Kidney tubule cell (primary cell): Measurements from ENCODE around the gene C1orf210.

ENCODE experiments used
- DNase-seq: peaks from one replicate; pipeline ENCODE4 v3.0.0-alpha.2; 2018; ENCODE audit warnings: low spot score

C1orf210 gene

DNA sequence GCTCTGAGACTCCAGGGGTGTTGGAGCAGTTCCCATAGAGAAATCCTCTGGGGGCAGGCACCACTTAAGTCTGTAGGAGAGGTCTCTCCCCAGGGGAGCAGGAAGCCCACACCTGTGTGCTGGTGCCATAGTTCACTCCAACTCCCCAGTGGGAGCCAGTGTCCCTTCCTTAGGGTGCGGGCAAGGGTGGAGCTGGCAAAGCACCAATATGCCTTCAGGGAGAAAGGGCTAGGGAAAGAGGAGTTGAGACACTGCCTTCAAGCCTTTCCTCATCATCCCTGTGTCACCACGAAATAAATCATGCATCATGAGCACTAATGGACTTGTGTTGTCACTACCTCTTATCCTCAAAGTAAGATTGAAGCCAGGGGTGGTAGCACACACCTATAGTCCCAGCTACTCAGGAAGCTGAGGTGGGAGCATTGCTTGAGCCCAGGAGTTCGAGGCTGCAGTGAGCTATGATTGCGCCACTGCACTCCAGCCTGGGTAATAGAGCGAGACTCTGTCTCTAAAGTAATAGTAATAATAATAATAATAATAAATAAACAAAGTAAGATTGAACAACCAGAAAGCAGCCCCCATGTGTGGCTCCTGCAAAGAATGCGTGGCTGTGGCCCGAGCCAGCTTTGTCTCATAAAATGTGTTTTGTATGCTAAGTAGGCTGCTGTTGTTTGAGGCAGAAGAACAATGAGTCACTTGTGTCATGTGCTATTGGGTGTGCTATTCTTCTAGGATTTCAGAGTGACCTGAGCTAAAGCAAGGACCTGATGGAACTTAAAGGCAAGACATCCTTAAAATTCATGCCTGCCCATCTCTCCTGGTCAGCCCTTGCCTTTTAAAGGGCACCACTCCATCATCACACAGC, 8.7 kb upstream of the C1orf210 start:
- DNase-seq: peak; percentile 62

DNA sequence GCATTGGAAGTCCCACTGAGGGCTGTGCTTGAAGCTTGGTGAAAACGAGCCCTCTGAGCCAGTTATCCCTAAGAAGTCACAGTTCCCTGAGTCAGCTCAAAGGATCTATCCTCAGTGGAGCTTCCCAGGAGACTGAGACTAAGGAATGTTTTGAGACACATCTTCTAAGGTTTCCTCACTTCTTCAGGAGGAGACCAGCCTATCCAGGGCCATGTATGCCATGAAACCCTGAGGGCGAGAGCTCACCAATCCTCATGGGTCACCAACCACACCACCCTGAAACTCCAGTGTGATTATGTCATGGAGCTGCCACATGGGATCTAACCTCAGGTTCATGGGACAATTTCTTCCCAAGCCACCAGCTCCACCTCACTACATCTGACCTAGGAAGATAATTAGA, 7.8 kb upstream of the C1orf210 start:
- DNase-seq: peak; percentile 35

DNA sequence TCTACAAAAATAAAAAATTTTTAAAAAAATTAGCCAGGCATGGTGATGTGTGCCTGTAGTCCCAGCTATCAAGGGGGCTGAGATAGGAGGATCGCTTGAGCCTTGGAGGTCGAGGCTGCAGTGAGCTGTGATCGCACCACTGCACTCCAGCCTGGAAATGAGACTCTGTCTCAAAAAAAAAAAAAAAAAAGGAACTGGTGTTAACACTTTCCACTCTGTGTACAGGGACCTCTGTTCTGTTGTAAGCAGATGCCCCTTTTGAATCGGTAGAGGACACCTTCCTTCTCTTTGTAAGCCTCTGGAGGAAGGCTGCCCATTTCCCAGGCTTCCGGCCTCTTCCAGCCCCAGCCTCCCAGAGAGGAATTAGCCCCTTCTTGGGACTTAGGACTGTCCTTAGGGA, 7.3 kb upstream of the C1orf210 start:
- DNase-seq: no peak

DNA sequence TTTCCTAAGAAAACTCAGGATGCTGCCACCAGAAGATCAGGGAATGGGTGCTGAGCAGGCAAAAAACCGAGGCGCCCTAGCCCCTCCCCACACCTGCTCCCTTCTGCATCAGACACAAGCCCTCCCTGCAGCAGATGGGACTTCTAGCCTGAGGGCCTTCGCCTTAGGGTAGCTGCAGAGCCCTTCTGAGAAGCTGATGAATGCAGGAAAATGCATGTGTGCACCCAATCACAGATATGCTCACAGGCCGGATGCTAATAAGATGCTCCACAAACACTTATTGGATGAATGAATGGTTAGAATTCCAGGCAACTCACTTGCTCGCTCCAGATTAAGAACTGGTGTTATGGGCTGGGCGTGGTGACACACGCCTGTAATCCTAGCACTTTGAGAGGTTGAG, 6.8 kb upstream of the C1orf210 start:
- no peak for DNase-seq

DNA sequence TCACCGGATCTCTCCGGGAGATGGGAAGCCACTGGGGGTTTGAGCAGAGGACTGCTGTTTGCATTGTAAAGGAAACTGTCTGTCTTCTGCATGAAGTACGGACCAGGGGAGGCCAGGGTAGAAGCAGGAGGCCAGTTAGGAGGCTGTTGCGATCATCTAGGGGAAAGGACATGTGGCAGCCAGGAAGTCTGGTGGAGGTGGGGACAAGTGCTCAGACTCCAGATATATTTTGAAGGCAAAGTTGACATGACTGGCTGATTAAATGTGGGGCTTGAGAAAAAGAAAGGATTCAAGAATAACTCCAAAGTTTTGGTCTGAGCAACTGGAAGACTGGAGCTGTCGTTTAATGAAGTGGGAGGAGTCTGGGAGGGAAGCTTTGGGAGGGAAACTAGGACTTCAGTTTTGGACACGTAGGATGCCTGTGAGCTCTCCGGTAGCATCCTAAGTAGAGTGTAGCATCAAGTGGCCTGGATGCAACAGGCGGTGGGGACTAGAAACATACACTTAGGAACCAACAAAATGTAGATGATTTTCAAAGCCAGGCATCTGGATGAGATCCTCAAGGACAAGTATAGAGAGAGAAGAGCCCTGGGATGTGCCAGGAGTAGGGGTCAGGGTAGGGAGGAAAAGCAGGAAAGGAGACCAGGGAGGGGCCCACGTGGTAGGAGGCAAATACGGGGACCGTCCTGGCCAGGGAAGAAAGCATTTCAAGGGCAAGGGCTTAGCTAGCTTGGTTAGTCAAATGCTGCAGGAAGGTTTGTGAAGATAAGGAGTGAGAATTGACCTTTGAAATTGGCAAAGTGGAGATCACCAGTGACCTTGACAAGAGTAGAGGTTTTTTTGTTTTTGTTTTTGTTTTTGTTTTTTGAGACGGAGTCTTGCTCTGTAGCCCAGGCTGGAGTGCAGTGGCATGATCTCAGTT, 3.7 kb upstream of the C1orf210 start:
- no peak for DNase-seq

DNA sequence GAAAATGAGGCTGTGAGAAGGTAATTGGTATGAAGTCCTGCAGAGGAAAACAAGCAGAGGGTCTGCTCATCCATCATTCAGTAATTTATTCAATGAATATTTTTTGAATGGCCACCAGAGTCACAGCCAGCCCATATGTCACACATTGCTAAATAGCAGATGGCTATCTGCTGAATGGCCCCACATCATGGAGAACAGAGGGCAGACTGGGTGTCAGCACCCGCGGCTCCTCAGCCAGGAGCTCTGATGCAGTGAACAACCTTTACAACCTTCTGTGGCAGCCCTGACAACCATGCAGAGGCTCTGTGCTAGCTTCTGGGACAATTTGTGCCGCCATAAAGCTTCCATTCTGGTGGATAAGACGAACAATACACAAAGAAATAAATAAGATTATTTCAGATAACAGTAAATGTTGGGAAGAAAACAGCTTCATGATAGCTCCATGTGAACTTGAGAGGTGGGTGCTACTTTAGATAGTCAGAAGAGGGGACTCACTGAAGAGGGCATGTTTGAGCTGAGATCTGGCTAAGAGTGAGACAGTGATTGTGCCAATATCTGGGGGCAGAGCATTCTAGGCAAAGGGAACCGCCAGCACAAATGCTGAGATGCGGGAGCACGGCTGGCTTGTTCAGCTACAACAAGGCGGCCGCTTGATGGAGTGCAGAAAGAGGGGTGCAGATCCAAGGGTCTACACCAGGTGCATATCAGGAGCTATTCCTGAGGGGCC, 2.8 kb upstream of the C1orf210 start:
- no peak for DNase-seq

DNA sequence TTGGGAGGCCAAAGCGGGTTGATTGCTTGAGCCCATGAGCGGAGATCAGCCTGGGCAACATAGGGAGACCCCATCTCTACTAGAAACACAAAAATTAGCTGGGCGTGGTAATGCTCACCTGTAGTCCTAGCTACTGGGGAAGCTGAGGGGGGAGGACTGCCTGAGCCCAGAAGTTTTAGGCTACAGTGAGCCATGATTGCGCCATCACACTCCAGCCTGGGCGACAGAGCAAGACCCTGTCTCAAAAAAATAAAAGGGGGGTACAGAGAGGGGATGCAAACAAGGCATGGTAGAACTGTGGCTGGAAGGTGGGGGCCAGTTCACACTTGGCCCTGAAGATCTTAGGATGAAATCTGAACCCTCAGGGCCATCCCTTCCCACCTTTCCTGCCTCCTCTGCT, 1.2 kb upstream of the C1orf210 start:
- DNase-seq: no peak

DNA sequence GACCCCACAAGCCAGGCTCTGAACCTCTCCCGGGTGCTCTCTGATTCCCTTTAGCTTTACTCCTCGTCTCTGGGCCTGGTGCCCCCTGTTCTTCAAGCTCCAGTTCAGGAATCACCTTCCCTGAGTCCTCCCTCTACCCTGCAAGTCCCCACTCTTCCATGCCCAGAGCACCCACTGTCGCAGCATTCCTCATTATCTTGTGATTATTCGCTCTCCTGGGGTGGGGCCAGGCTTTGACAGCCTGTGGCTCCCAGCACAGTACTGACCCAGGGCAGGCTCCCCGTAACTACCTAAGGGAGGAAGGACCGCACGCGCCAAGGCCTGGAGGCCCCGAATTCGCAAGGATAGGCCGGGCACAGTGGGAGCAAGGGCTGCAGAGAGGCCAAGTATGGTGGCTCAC, 734 bp upstream of the C1orf210 start:
- DNase-seq: no peak

DNA sequence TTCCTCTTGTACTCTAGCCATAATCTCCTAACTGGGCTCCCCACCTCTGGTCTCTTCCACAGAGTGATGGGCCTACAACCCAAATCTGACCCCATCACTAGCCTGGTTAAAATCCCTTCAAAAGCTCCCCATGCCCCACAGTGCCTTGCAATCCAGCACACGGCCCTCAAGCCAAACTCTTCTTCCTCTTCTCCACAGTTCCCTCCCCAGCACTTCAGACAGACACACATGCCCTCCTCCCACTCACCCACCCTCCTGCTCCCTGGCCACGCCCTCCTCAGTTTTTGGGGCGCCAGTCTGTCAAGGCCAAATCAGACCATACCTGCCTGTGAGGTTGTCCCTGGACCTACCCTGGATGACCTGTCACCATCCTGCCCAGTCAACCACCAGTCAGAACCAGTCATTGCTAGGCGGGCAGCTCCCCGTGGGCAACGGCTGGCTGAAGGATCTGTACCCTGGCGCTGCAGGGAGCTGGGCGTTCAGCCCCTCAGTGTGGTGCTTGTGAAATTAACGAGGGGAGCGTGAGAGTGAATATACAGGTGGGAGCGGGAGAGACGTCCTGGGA, 753 bp downstream of the C1orf210 start:
- DNase-seq: no peak

DNA sequence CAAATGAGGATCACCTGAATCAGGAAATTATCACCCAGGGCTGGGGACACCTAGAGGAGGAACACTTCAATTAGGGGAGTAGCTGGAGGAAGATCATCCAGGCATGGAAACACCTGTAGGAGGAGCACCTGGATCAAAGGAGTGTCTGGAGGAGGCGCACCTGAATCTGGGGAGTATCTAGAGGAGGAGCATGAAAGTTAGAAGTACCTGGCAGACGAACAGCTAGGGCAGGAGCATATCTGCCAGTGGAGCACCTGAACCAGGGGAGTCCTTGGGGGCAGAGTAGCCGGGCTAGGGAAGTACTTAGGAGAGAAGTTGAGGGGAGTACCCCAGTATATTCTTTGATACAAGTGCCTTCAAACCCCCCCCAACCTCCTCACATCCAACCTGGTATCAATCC, 1.3 kb downstream of the C1orf210 start:
- no peak for DNase-seq

DNA sequence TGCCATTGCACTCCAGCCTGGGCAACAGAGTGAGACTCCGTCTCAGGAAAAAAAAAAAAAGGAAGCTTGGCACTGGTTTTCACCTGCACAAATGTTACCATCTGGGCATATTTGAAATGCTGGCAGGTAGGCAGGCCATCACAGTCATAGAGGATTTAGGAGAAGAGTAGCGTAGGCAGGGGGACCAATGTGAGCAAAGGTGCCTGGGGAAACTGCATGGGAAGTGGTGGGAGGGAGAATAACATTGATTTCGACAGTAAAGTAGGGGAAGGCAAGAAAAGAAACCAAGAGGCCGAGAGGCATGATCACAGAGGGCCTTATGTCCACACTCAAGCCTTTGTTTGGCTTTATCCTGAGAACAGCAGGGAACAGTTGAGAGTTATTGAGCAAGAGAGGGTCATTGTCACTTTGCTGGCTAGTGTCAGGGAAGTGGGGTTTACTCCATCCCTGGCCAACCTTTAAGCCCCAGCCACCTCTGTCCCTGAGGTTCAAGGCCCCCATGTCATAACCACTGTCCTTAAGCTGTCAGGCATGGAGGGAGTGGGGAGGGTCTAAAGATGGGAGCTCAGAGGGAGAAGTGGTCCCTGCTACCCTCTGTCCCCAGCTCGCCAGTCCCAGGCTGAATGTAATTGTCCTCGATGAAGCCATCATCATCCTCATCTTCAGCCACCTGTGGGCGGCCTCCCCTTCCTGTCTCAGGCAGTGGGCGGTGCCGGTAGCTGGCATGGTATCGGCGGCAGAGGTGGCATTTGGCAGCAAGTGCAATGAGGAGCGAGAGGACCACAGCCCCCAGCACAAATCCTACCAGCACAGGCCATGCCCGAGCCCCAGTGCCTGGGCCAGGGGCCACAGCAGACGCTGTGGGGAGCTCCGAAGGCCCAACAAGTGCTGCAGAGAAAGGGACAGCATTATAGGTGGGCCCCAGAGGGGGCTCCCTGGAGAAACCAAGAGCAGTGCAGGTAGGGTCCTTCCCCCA, 2.9 kb downstream of the C1orf210 start:
- DNase-seq: no peak

DNA sequence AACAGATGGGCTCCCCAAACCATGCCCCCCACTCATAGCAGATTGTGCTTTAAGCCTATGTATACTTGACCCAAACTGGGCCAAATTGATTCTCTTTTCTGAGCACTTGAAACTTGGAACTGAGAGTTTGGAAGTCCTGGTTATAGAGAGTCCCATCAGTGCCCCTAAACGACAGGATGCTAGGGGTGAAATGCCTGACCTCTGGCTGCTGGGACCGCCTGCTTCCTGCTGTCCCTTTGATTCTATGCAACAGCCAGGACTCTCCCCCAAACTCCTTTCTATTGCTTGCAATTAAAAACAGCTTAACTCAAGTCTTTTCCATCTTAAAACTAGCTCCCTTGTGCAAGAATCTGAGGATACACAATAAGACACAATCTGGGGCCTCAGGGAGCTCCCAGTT, 4.7 kb downstream of the C1orf210 start:
- no peak for DNase-seq

DNA sequence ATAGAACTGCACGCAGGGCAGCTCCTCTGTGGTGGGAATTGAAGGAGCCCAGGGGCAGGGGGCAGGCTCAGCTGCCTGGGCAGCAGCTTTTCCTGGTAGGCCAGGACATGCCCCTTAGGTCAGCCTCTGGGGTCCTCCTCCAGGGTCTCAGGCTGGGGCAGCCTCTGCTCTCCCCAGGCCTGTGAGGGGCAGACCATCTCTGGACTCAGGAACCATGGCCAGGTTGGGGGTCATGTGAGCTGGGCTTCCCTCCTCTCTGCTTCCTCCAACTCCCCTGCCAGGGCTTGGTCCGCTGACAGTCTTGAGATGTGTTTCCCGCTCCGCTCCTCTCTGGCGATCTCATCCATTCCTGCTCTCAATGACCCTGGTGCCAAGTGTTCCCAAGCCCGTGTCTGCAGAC, 5.7 kb downstream of the C1orf210 start:
- DNase-seq: no peak

DNA sequence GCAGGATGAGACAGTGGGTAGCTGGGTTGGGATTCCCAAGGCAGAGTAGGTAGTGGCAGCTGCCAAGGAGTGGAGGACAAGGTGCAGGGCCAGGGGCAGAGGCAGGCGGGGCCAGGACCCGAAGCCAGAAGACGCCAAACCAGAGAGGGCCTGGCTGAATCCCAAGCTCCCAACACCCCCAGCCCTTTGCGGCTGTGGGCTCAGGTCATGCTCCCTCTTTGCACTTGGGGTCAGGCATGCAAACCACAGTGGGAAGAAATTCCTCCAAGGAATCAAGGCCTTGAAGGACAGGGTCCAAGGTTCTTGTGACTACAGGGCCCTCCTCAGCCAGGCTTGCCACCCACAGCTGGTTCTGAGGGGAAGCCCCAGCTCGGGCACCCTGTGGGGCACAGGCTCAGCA, 6.2 kb downstream of the C1orf210 start:
- DNase-seq: no peak

DNA sequence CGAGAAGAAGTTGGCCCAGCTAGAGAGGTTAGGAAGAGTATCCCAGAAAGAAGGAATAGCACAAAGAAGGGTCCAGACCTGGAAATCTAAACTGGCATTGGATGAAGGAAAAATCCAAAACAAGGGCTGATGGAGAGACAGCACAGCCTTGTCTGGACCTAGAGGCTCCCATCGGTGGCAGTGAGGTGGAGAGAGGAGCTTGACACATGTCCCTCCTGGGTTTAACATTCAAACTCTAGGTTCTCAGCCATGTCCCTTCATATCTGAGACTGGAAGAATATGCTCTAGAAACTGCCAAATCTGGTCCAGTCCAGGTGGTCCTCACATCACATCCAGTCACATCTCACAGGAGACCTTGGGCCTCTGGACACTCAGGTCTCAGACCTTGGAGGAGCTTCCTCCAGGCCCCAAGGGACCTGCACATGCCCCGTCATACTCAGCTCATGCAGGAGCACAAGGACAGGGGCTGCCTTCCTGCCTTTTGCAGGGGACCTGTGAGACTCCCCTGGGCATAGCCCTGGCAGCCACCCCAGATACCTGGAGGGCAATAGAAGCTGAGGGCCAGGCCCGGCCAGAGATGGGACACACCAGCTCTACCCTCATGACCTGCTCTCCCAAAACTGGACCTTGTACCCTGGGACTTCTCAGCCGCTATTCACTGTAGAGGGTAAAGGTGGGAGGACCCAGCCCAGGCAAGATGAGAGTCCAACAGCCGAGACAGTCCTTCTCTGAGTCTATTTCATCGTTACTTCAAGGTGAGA, 8.1 kb downstream of the C1orf210 start:
- DNase-seq: no peak

DNA sequence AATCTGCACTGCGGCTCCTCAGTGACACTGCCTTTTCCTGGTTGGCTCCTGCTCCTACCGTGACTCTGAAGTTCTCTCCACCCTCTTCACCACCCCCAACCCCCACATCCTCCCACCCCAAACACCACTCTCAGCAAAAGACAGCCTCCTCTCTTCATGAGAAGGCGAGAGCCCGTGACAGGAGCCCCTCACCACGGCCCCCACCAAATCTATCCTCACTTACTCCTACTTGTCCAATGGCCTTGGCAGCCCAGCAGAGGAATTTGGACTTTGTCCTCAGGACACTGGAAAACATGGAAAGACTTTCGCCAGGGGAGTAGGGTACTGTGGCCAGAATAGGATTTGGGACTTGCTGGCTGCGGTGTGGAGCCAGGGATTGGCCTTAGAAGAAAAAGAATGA, 8.7 kb downstream of the C1orf210 start:
- DNase-seq: no peak

DNA sequence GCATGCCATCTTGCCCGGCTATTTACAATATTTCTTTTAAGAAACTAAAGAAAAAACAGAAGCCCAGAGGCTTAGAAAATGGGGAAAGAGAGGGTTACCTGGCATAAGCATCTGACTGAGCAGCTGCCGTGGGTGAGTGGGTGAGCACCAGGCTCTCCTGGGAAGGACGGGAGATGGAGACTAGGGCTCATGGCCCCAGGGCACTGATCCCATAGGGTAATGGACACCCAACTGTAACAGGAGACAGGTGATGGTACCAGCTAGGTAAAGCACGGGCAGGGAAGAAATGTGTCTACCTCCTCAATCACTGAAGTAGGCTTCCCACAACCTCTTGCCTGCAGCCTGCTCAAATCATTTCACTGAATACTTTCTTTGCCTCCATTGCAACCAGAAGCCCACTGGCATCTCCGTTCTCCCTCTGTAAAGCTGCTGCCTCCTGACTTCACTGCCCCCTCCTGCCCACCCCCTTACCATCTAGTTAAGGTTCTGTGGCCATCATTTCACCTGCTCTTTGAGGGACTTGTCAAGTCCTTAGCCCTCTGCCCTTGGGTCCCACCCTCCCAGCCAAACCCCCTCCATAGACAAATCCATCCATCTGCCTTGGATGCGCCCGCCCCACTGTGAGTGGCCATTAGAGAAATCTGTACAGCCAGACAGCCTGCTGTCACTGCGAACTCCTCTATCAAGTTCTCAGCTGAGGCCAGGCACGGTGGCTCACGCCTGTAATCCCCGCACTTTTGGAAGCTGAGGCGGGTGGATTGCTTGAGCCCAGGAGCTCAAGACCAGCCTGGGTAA, 9.4 kb downstream of the C1orf210 start:
- DNase-seq: no peak

DNA sequence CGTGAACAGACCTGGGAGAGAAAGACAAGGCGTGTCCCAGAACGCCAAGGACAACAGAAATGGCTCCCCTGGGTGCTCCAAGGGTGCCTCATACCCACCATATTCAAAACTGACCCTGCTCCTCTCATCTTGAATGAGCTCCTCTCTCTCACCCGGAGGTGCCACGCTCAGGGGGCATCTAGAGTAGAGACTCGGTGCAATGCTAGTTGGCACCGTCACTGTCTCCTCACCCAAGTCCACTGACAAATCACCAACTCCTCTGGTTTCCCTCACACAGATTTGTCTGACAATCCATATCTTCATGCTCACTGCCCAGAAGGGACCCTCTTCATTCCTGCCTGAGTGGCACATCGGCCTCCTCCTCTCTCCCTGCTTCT, 10.6 kb downstream of the C1orf210 start:
- no peak for DNase-seq

DNA sequence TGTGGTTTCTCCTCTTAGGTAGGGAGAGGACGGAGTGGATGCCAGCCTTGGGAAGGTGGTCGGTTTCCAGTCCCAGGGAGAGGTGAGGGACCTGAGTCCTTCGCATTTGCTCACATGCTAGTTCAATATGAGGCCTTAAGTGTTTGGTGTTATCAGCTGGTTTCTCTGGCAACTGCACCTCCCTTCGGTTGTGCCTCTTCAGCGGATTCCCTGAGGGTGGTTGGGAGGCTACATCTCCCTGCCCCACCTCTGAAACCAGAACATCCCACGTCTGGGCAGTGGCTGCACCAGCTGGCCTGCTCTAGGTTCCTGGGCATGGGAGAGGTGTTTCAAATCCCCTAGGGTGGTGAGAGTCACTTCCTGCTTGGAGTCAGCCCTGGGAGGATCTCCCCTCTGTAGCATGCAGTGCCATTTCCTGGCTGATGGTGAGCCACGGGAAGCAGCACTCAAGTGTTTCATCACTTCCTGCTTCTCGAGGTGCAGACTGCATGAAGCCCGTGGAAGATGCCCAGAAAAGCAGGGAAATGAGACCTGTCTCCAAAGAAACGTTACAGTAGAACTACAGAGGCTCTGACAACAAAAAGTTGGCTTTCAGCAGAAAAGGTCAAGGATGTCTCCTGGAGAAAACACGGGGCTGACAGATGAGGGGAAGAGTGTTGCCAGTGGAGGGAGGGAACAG, 11.1 kb downstream of the C1orf210 start:
- peak; percentile 69 for DNase-seq
